ENCODE results near the gene ZBTB7A. TPM values are rescaled to one million over a fixed set of nuclear protein-coding genes. Genes with fewer than 3 reads are reported as not detected.

ZBTB7A gene
- total RNA-seq, 4 donors from 2014 or later, result 10.8 to 72.9 (median 14.1) TPM

GRCh38 chr19:4043966-4044715 lies 22.6 kb downstream of the ZBTB7A start:
- Histone ChIP-seq H3K36me3 (no peaks in the 10 kb centered on the region), H3K27ac (no peak overlapping the region), H3K9me3 (no peaks in the 10 kb centered on the region), H3K4me3 (no peak overlapping the region), H3K4me1 (no peaks in the 10 kb centered on the region), H3K27me3 (no peaks in the 10 kb centered on the region)
- no peak for DNase-seq
- no peak for TF ChIP-seq POLR2A (IDR thresholded peaks at IDR 0.05)
- TF ChIP-seq CTCF (IDR thresholded peaks at IDR 0.05), result no peak
- intact Hi-C loops (cut with DNase I; ENCODE audit: low total_unique reads), result no loop called here

- Histone ChIP-seq H3K27ac (no peak overlapping the region), H3K36me3 (no peaks in the 10 kb centered on the region), H3K4me3 (no peak overlapping the region), H3K9me3 (no peaks in the 10 kb centered on the region), H3K4me1 (no peaks in the 10 kb centered on the region), H3K27me3 (no peaks in the 10 kb centered on the region)
- intact Hi-C loops (cut with DNase I; ENCODE audit: low total_unique reads), result no loop called here
- TF ChIP-seq POLR2A (IDR thresholded peaks at IDR 0.05), result no peak
- TF ChIP-seq CTCF (IDR thresholded peaks at IDR 0.05), result no peak
- DNase-seq, result no peak
Observed at GRCh38 chr19:4043401-4043800, 23.3 kb downstream of the ZBTB7A start.

GRCh38 chr19:4042731-4043082 lies 24.0 kb downstream of the ZBTB7A start:
- no peaks in the 10 kb centered on the region for H3K36me3 ChIP-seq
- H3K27ac ChIP-seq, result no peak overlapping the region
- TF ChIP-seq CTCF (IDR thresholded peaks at IDR 0.05) (no peak), POLR2A (IDR thresholded peaks at IDR 0.05) (no peak)
- no peaks in the 10 kb centered on the region for H3K4me1 ChIP-seq
- no peaks in the 10 kb centered on the region for H3K9me3 ChIP-seq
- no peaks in the 10 kb centered on the region for H3K27me3 ChIP-seq
- no peak overlapping the region for H3K4me3 ChIP-seq
- intact Hi-C loops (cut with DNase I; ENCODE audit: low total_unique reads), result no loop called here
- no peak for DNase-seq

DNA sequence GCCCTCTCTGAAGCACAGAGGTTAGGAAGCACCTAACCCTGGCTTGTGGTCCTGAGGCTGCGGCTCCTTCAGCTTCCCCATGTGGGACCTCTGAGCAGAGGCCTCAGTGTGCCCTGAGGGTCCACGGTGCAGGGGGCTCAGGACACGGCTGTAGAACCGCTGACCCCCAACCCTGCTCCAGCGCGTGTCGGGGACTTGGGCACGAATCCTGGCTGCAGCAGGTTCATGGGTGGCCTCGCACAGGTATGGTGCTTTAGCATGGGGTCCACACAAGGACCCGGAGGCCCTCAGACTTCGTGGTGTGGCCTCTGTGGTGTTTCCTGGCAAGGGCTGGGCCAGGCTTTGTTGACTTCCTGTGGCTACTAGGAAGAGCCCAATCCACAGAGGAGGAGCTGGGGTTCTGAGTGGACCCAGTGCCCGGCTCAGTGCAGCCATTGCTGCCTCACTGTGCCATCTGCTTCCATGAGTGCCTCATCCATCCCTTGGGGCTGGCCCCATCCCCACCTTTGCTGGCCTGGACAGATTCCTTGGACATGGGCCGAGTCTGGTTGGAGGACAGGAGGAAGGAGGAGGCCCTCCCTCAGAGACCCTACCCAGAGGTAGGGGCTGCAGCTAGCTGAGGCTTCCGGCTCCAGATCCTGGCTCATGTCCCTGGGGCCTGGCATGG lies 24.5 kb downstream of the ZBTB7A start:
- no peaks in the 10 kb centered on the region for H3K36me3 ChIP-seq
- intact Hi-C loops (cut with DNase I; ENCODE audit: low total_unique reads), result no loop called here
- TF ChIP-seq CTCF (IDR thresholded peaks at IDR 0.05) (no peak), POLR2A (IDR thresholded peaks at IDR 0.05) (no peak)

GRCh38 chr19:4038661-4039423 lies 27.9 kb downstream of the ZBTB7A start:
- no peaks in the 10 kb centered on the region for H3K9me3 ChIP-seq
- no peak overlapping the region for H3K4me3 ChIP-seq
- H3K36me3 ChIP-seq, result no peaks in the 10 kb centered on the region
- TF ChIP-seq CTCF (IDR thresholded peaks at IDR 0.05) (no peak), POLR2A (IDR thresholded peaks at IDR 0.05) (no peak)
- intact Hi-C loops (cut with DNase I; ENCODE audit: low total_unique reads), result no loop called here
- H3K4me1 ChIP-seq, result no peaks in the 10 kb centered on the region
- no peak for DNase-seq
- H3K27ac ChIP-seq, result no peak overlapping the region
- no peaks in the 10 kb centered on the region for H3K27me3 ChIP-seq

More for the DNA sequence above, 24.5 kb downstream of the ZBTB7A start:
- Histone ChIP-seq H3K9me3 (no peaks in the 10 kb centered on the region), H3K4me1 (no peaks in the 10 kb centered on the region), H3K4me3 (no peak overlapping the region), H3K27me3 (no peaks in the 10 kb centered on the region), H3K27ac (no peak overlapping the region)
- DNase-seq, result no peak
